Immature natural killer cell (primary cell): ENCODE measurements around the gene SUPT3H. TPM values are rescaled to one million over a fixed set of nuclear protein-coding genes. Genes with fewer than 3 reads are reported as not detected.

Experiments used
- DNase-seq, 3 donors: peaks; one replicate each; pipeline ENCODE4 v3.0.0; 2022; ENCODE audit warnings: mixed read lengths in 1 of 3
- H3K27ac Mint-ChIP-seq, 6 donors: one replicate each; pipeline ENCODE4 v1.8.0; 2020; ENCODE audit warnings: mixed read lengths in 6 of 6, mild to moderate bottlenecking in 5 of 6, inconsistent platforms in 4 of 6, moderate library complexity in 3 of 6
- H3K27me3 Mint-ChIP-seq, 3 donors: one replicate each; pipeline ENCODE4 v1.8.0; 2020 to 2021; ENCODE audit warnings: low read depth in 3 of 3, mild to moderate bottlenecking in 3 of 3, mixed read lengths in 3 of 3, moderate library complexity in 3 of 3, inconsistent platforms in 1 of 3
- H3K36me3 Mint-ChIP-seq, 3 donors: one replicate each; pipeline ENCODE4 v1.8.0; 2020; ENCODE audit warnings: mixed read lengths in 3 of 3, inconsistent platforms in 2 of 3, mild to moderate bottlenecking in 2 of 3
- H3K4me1 Mint-ChIP-seq, 2 donors: one replicate each; pipeline ENCODE4 v1.8.0; 2020; ENCODE audit warnings: inconsistent platforms in 2 of 2, mild to moderate bottlenecking in 2 of 2, mixed read lengths in 2 of 2, moderate library complexity in 1 of 2
- H3K4me3 Mint-ChIP-seq, 5 donors: one replicate each; pipeline ENCODE4 v1.8.0; 2020; ENCODE audit warnings: mild to moderate bottlenecking in 5 of 5, mixed read lengths in 5 of 5, inconsistent platforms in 3 of 5, moderate library complexity in 3 of 5
- H3K9me3 Mint-ChIP-seq, 6 donors: one replicate each; pipeline ENCODE4 v1.8.0; 2020; ENCODE audit warnings: mild to moderate bottlenecking in 6 of 6, mixed read lengths in 6 of 6, inconsistent platforms in 4 of 6, moderate library complexity in 3 of 6
- polyA plus RNA-seq, 3 donors: library from polyadenylated mRNA; unstranded; fragments of 300-500 nt; fragmentation: Illumina TruSeq; gene quantifications; one replicate each; pipeline ENCODE4 v1.2.3, GENCODE V29; 2021

The SUPT3H gene
- polyA plus RNA-seq, 3 donors from 2014 or later: 3.4 to 12.5 (median 8.8) TPM

GRCh38 chr6:45327956-45328522, 49.7 kb downstream of the SUPT3H start, which contains the start of gene RUNX2:
Gene RUNX2 (plus strand): TSS chr6:45328330. CDS start chr6:45328727, 397 bp downstream.
- no peaks in the 10 kb centered on the region for H3K9me3 Mint-ChIP-seq
- H3K4me3 Mint-ChIP-seq: peak within 1 kb of the TSS; percentile 47 to 72 (median 60)
- H3K4me1 Mint-ChIP-seq: peaks cover 29 to 40% of the 10 kb centered on the region in 2 donors
- H3K36me3 Mint-ChIP-seq: no peaks in the 10 kb centered on the region
- DNase-seq: peak in 2 of 3 donors; percentile 3 to 5
- H3K27me3 Mint-ChIP-seq: no peaks in the 10 kb centered on the region
- H3K27ac Mint-ChIP-seq: peak within 1 kb of the TSS in 4 of 6 donors; percentile 23 to 70 (median 43)

GRCh38 chr6:45326698-45327417, 50.9 kb downstream of the SUPT3H start:
- H3K4me3 Mint-ChIP-seq: no peak overlapping the region
- peak overlapping the region in 1 of 6 donors; percentile 47 for H3K27ac Mint-ChIP-seq

GRCh38 chr6:45323656-45324224, 54.0 kb downstream of the SUPT3H start:
- H3K27ac Mint-ChIP-seq: peak overlapping the region in 2 of 6 donors; percentile 16 to 26

More at GRCh38 chr6:45326698-45327417, 50.9 kb downstream of the SUPT3H start:
- Mint-ChIP-seq H3K27me3 (no peaks in the 10 kb centered on the region), H3K4me1 (peaks cover 33 to 47% of the 10 kb centered on the region in 2 donors), H3K9me3 (no peaks in the 10 kb centered on the region), H3K36me3 (no peaks in the 10 kb centered on the region)
- no peak for DNase-seq

GRCh38 chr6:45320349-45320748, 57.4 kb downstream of the SUPT3H start:
- H3K9me3 Mint-ChIP-seq: peaks cover 0 to 1% (median 0%) of the 10 kb centered on the region in 6 donors
- H3K27ac Mint-ChIP-seq: no peak overlapping the region
- H3K36me3 Mint-ChIP-seq: peaks cover 0 to 7% (median 0%) of the 10 kb centered on the region in 3 donors
- peaks cover 0 to 2% (median 2%) of the 10 kb centered on the region in 3 donors for H3K27me3 Mint-ChIP-seq
- DNase-seq: no peak
- peaks cover 18 to 23% of the 10 kb centered on the region in 2 donors for H3K4me1 Mint-ChIP-seq
- no peak overlapping the region for H3K4me3 Mint-ChIP-seq

More at GRCh38 chr6:45323656-45324224, 54.0 kb downstream of the SUPT3H start:
- no peaks in the 10 kb centered on the region for H3K36me3 Mint-ChIP-seq
- peak in 2 of 3 donors; percentile 2 to 5 for DNase-seq
- peak overlapping the region; percentile 51 to 75 (median 66) for H3K4me3 Mint-ChIP-seq
- no peaks in the 10 kb centered on the region for H3K27me3 Mint-ChIP-seq
- no peaks in the 10 kb centered on the region for H3K9me3 Mint-ChIP-seq
- H3K4me1 Mint-ChIP-seq: peaks cover 33 to 43% of the 10 kb centered on the region in 2 donors

- Mint-ChIP-seq H3K4me1 (peaks cover 20 to 21% of the 10 kb centered on the region in 2 donors), H3K4me3 (no peak overlapping the region), H3K27me3 (peaks cover 0 to 3% (median 2%) of the 10 kb centered on the region in 3 donors), H3K9me3 (peaks cover 0 to 1% (median 0%) of the 10 kb centered on the region in 6 donors), H3K27ac (no peak overlapping the region), H3K36me3 (peaks cover 0 to 10% (median 4%) of the 10 kb centered on the region in 3 donors)
- DNase-seq: no peak
Measured at GRCh38 chr6:45314146-45314545, 63.6 kb downstream of the SUPT3H start.

GRCh38 chr6:45310118-45310788, 67.5 kb downstream of the SUPT3H start:
- H3K27ac Mint-ChIP-seq: peak overlapping the region in 4 of 6 donors; percentile 2 to 85 (median 30)
- H3K27me3 Mint-ChIP-seq: peaks cover 0 to 1% (median 0%) of the 10 kb centered on the region in 3 donors
- H3K36me3 Mint-ChIP-seq: peaks cover 0 to 15% (median 10%) of the 10 kb centered on the region in 3 donors
- DNase-seq: peak; percentile 12 to 16 (median 14)
- H3K4me3 Mint-ChIP-seq: peak overlapping the region; percentile 41 to 75 (median 59)
- peaks cover 0 to 5% (median 0%) of the 10 kb centered on the region in 6 donors for H3K9me3 Mint-ChIP-seq
- peaks cover 21 to 22% of the 10 kb centered on the region in 2 donors for H3K4me1 Mint-ChIP-seq

GRCh38 chr6:45305546-45305945, 72.2 kb downstream of the SUPT3H start:
- peaks cover 0 to 1% (median 0%) of the 10 kb centered on the region in 3 donors for H3K27me3 Mint-ChIP-seq
- peaks cover 0 to 5% (median 0%) of the 10 kb centered on the region in 6 donors for H3K9me3 Mint-ChIP-seq
- no peak overlapping the region for H3K27ac Mint-ChIP-seq
- peaks cover 14 to 16% of the 10 kb centered on the region in 2 donors for H3K4me1 Mint-ChIP-seq
- H3K4me3 Mint-ChIP-seq: no peak overlapping the region
- no peak for DNase-seq
- peaks cover 0 to 22% (median 6%) of the 10 kb centered on the region in 3 donors for H3K36me3 Mint-ChIP-seq

GRCh38 chr6:45302832-45303231, 74.9 kb downstream of the SUPT3H start:
- H3K4me1 Mint-ChIP-seq: no peaks in the 10 kb centered on the region
- no peak overlapping the region for H3K27ac Mint-ChIP-seq

GRCh38 chr6:45301348-45302142, 76.2 kb downstream of the SUPT3H start:
- DNase-seq: no peak
- H3K27me3 Mint-ChIP-seq: peaks cover 0 to 2% (median 1%) of the 10 kb centered on the region in 3 donors
- no peak overlapping the region for H3K27ac Mint-ChIP-seq
- no peaks in the 10 kb centered on the region for H3K4me1 Mint-ChIP-seq
- no peaks in the 10 kb centered on the region for H3K9me3 Mint-ChIP-seq
- no peak overlapping the region for H3K4me3 Mint-ChIP-seq
- H3K36me3 Mint-ChIP-seq: peaks cover 0 to 22% (median 6%) of the 10 kb centered on the region in 3 donors

More at GRCh38 chr6:45302832-45303231, 74.9 kb downstream of the SUPT3H start:
- no peak for DNase-seq
- H3K9me3 Mint-ChIP-seq: peaks cover 0 to 2% (median 0%) of the 10 kb centered on the region in 6 donors
- H3K27me3 Mint-ChIP-seq: peaks cover 0 to 2% (median 1%) of the 10 kb centered on the region in 3 donors
- no peak overlapping the region for H3K4me3 Mint-ChIP-seq
- H3K36me3 Mint-ChIP-seq: peaks cover 0 to 22% (median 6%) of the 10 kb centered on the region in 3 donors

- Mint-ChIP-seq H3K27ac (no peak overlapping the region), H3K4me1 (no peaks in the 10 kb centered on the region), H3K9me3 (no peaks in the 10 kb centered on the region), H3K4me3 (no peak overlapping the region), H3K27me3 (peaks cover 0 to 2% (median 1%) of the 10 kb centered on the region in 3 donors), H3K36me3 (peaks cover 0 to 15% (median 0%) of the 10 kb centered on the region in 3 donors)
- DNase-seq: no peak
Measured at GRCh38 chr6:45300736-45301135, 77.0 kb downstream of the SUPT3H start.

- Mint-ChIP-seq H3K27me3 (peaks cover 0 to 2% (median 2%) of the 10 kb centered on the region in 3 donors), H3K4me1 (peaks cover 1 to 4% of the 10 kb centered on the region in 2 donors), H3K27ac (no peak overlapping the region), H3K9me3 (no peaks in the 10 kb centered on the region), H3K4me3 (no peak overlapping the region), H3K36me3 (peaks cover 0 to 7% (median 0%) of the 10 kb centered on the region in 3 donors)
- DNase-seq: no peak
Measured at GRCh38 chr6:45299096-45299581, 78.6 kb downstream of the SUPT3H start.

GRCh38 chr6:45297320-45297719, 80.4 kb downstream of the SUPT3H start:
- H3K27ac Mint-ChIP-seq: no peak overlapping the region
- H3K4me3 Mint-ChIP-seq: no peak overlapping the region
- H3K4me1 Mint-ChIP-seq: peaks cover 18 to 22% of the 10 kb centered on the region in 2 donors
- no peak for DNase-seq
- peaks cover 0 to 2% (median 2%) of the 10 kb centered on the region in 3 donors for H3K27me3 Mint-ChIP-seq
- no peaks in the 10 kb centered on the region for H3K9me3 Mint-ChIP-seq
- H3K36me3 Mint-ChIP-seq: no peaks in the 10 kb centered on the region
